ENCODE data around the gene SLCO6A1. TPM values are rescaled to one million over a fixed set of nuclear protein-coding genes. Genes with fewer than 3 reads are reported as not detected.
"Not testable (repeated sequence)": the region's sequence is repeated elsewhere in the genome, so short reads cannot be mapped to it uniquely, and the experiment has no call there.

Gene SLCO6A1, protein sequence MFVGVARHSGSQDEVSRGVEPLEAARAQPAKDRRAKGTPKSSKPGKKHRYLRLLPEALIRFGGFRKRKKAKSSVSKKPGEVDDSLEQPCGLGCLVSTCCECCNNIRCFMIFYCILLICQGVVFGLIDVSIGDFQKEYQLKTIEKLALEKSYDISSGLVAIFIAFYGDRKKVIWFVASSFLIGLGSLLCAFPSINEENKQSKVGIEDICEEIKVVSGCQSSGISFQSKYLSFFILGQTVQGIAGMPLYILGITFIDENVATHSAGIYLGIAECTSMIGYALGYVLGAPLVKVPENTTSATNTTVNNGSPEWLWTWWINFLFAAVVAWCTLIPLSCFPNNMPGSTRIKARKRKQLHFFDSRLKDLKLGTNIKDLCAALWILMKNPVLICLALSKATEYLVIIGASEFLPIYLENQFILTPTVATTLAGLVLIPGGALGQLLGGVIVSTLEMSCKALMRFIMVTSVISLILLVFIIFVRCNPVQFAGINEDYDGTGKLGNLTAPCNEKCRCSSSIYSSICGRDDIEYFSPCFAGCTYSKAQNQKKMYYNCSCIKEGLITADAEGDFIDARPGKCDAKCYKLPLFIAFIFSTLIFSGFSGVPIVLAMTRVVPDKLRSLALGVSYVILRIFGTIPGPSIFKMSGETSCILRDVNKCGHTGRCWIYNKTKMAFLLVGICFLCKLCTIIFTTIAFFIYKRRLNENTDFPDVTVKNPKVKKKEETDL
- not detected in 2 replicates for total RNA-seq (2014; rRNA removed; shearing (Covaris generic))

DNA sequence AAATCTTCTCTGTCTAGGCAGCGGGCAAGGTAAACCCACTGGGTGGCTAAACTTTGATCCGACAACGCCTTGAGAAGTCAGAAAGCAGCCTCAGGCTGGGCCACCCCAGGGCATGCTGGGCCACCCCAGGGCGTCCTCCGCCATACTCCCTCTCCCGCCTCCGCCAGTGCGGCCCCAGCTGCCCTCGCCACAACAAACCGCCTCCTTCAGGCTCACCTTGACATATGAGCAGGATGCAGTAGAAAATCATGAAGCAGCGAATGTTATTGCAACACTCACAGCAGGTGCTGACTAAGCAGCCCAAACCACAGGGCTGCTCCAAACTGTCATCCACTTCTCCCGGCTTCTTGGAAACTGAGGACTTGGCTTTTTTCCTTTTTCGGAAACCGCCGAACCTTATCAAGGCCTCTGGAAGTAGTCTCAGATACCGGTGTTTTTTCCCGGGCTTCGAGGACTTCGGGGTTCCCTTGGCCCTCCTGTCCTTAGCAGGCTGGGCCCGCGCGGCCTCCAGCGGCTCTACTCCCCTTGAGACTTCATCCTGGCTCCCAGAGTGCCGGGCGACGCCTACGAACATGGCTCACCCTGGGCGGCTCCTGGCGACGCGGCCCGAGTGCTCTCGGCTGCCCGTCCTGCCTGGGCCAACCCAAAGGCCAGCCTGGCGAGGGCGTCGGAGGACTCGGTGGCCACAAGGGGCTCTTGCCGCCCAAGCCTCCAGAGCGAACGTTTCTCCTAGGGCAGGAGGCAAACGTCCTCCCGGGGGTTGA, at the start of gene SLCO6A1:
Gene SLCO6A1 (minus strand): TSS at position 731 of the 764 bp plus-strand sequence. CDS start 157 bp downstream, at position 574.
- no peak for DNase-seq (ENCODE audit: low spot score)

DNA sequence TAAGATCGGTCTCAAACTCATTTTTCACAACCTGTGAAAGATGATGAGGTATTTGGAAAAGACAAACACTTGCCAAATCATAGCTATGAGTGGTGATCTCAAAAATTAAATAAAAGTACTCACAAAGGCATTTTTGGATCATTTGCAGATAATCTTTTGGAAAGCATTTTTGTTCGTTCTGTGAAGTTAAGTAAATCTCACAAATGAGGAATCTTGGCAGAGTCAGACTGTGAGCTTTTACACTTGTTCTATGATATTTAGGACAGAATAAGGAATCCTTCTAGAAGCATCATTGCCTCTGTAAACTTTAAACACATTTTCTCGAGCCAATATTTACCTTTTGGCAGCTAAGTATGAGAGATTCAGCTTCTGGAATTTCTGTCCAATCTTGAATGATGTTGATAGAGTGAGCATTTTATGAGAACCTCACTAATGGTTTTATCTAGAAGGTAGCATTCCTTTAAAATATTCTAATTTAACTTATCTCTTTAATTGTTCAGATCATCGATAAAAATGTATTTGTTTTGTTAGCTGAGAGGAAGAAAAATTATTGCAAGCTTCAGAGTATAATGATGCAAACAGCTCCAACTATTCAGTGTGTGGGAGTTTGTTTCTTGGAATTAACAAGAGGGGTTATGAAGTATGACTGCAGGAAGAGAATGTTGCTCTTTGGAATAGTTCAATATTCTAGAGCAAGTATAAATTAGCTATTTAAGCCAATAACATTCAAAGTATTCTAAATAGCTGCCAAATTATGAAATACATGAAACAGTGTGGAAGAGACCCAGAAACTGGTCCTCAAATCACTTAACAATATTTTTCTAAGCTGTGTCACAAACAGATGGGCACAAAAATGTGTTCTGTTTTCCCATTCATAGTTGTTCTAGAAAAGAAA, 48.6 kb upstream of the SLCO6A1 start:
- DNase-seq (ENCODE audit: low spot score) = no peak

DNA sequence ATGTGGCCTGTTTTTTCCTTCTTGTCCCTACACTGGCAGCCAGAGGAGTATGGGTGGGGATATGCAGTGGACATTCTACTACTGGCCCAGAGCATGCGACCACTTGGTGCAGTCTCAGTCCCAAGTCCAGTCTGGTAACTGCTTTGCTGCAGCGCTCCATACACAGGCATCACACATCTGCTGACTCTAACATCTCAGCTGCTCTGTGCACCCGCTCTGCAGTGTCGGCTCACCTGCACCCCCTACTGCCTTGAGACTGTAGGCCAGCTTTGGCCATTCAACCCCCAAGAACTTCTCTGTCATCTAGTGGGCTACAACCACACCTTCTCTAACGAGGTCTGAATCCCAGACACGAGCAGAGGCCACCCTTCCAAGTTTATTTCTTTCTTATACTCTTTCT, 46.4 kb upstream of the SLCO6A1 start:
- DNase-seq (ENCODE audit: low spot score) = peak; percentile 46

DNA sequence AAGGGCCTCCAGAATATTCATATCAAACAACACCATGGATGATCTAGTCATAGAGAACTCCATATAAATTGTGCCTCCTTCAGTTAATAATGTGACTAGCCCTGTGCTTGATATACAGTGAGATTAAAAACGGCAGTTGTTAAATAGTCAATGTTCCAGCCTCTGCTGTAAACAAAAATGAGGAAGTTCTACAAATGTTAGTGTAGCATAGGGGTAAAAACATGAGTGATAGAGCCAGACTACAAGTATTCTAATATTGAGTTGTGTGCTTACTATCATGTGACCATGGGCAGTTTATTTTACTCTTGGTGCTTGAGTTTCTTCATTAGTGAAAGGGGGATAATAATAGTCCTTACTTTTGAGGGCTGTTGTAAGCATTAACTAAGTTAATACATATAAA, 43.3 kb upstream of the SLCO6A1 start:
- DNase-seq (ENCODE audit: low spot score) = no peak

DNA sequence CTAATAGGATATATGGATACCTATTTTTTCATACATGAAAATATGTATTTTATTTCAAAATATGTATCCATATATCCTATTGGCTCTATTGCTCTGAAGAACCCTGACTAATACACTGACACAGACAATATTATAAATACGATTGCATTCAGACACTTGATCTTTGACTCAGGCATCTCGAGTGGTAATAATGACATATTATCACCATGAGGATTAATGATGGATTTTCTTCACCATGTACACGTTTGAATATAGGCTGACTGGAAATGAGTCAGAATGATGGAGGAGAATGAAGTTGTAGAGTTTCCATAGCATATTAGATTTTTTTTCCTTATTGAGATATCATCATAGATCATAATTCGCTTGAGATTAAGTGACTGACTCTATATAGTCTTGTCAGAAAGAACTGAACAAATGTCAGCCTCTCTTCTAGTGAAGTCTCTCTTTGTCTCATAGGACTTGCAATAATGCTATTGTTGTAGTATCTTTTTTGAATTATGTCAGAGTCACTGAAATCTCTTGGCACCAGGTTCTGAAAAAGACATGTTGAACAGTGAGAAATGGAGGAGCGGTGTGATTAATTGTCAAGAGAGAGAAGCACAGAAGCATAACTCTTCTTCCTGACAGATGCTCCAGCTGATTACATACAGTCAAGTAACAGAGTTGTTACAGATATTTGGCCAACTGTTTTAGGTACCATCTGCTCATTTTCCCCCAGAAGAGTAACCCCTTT, 41.4 kb upstream of the SLCO6A1 start:
- DNase-seq (ENCODE audit: low spot score) = no peak

DNA sequence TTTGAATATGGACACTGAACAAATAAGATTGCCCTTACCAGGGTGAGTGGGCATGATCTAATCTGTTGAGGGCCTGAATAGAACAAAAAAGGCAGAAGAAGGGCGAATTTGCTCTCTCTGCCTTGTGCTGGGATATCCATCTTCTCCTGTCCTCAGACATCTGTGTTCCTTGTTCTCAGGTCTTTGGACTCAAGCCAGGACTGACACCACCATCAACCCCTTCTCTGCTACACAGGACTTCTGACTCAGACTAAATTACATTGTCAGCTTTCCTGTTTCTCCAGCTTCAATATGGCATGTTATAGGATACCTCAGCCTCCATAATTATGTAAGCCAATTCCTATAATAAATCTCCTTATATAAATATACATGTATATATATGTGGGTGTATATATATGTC, 40.8 kb upstream of the SLCO6A1 start:
- no peak for DNase-seq (ENCODE audit: low spot score)

DNA sequence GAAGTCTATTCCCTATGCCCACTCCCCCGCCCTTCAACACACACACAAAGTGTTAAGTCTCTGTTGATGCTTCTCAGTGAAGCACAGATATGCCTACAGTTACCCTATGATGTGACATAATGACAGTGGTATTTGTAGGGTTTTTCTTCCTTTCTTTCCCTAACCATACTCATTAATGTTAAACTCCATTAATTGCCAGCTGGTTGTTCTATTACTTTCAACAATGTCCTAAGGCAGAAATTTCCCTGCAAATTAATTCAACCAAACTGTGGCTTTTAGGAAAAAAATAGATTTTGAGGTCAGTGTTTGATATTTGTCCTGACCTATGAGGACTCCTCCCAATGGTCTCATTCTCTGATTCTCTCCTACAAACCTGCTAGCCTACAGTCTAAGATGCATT, 38.2 kb upstream of the SLCO6A1 start:
- DNase-seq (ENCODE audit: low spot score) = no peak

DNA sequence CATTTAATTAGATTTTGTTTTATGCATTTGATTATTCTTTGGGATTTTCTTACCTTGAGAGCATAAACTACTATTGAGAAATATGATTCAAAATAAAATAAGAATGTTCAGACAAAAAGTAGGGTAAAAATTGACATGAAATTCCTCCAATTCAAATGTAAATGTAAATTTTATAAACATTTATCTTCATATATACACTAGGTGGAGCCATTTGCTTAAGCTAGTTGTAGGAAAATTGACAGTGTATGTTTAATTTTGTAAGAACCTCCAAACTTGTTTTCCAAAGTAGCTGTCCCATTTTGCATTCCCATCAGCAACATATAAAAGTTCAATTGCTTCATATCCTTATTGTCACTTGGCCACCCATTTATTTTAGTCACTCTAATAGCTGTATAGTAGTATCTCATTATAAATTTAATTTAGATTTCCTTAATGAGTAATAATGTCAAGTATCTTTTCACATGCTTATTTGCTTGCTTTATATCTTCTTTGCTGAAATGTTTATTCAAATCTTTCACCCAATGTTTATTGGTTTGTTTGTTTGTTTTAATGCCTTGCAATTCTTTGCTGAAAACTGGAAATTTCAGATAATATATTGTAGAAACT, 37.6 kb upstream of the SLCO6A1 start:
- peak; percentile 17 for DNase-seq (ENCODE audit: low spot score)

DNA sequence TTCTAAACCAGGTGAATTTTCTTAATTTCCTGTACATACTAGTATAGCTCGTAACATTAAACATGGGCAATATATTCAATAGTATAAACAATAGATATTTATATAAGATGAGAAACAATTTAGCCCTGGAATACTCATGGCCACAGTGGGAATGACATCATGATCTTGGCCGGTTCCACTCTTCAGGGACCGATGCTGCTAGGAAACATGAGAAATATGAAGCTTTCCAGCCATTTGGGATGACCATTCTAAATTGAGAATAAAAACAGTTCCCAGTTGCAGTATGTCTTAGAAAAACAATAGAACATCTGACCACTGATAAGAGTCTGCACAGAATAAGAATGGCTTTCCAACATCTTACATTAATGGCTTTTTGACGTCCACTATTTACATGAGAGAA, 33.3 kb upstream of the SLCO6A1 start:
- DNase-seq (ENCODE audit: low spot score) = no peak

DNA sequence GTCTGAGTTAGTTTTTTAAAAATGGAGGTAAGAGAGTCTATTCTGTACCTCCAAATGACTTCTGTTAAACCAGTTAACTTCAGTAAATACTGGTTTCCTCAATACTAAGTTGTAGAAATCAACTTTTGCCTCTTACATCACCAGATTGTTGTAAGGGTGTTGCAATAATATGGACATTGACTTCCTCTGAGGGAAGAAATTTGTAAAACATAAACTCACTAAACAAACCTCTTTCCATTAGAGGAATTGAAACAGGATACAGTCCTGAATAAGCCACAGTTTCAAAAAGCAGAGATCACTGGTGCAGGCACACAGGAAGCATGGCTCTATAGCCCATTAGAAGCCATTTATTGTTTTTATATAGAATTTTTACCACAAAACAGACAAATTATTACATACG, 32.7 kb upstream of the SLCO6A1 start:
- peak; percentile 19 for DNase-seq (ENCODE audit: low spot score)

DNA sequence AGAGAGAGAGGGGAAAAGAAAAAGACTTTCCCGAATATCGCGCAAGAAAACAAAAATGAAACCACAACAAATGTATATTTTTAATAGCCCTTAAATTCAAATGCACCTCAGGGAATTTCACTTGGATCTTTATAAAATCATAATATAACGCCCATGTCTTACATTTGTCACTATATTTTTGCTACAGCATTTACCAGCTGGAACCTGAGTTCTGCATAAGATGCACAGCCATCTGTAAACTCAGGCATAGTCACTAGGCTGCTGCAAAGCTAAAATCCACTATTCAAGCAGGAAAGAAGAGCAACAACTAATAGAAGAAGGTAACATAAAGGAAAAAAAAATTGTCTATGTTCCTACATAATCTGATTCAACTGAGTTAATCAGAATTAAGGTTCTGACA, 30.6 kb upstream of the SLCO6A1 start:
- no peak for DNase-seq (ENCODE audit: low spot score)

DNA sequence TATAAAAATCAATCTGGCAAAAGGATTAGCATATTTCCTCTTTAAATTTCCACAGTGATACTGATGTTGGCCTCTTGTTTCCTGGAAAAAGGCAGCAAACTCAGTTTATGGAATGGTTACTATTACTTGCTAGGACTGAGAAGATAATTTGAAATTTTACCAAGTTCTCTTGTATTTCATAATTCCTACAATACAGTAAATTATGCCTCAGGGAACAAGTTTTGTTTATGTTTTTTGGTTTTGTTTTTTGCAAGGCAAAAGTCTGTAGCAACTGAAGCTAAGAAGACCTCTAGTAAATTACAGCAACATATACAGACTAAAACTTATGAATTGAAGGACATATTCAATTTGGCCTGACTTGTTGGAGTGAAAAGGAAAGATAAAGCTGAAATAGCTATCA, 30.2 kb upstream of the SLCO6A1 start:
- DNase-seq (ENCODE audit: low spot score) = no peak

DNA sequence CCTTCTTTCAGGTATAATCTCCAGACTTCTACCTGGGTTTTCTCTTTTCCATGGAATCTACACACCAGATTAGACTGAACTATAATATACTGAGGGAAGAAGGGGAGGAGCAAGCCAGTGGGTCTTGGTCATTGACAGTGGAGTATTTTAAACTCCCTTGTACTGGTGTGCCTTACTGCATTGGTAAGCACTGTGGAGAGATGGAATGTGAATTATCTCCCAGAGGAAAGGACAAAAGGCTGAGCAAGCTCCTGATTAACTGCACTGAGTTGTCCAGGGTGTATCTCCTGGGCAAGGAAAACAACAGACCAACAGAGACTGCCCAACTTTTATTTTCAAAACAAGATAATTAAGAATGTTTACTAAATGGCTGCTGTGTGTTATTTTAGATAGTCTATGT, 29.8 kb upstream of the SLCO6A1 start:
- no peak for DNase-seq (ENCODE audit: low spot score)

DNA sequence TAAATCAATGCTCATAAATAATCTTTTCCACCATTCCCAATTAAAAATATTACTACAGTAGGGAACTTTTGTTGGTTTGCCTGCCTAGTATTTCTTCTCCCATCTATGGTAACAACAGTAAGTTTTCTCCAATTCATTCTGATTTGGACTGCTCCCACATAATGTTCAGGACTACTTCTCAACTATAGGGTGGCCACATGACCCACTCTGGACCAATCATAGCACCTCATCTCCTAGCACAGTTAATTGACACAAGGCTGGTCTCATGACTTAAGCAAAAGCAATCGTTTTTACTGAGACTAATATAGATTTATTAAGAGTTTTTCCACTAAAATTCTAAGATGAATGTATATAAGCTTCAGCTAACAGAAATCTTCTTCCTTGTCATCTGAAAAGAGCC, 28.7 kb upstream of the SLCO6A1 start:
- DNase-seq (ENCODE audit: low spot score) = no peak

DNA sequence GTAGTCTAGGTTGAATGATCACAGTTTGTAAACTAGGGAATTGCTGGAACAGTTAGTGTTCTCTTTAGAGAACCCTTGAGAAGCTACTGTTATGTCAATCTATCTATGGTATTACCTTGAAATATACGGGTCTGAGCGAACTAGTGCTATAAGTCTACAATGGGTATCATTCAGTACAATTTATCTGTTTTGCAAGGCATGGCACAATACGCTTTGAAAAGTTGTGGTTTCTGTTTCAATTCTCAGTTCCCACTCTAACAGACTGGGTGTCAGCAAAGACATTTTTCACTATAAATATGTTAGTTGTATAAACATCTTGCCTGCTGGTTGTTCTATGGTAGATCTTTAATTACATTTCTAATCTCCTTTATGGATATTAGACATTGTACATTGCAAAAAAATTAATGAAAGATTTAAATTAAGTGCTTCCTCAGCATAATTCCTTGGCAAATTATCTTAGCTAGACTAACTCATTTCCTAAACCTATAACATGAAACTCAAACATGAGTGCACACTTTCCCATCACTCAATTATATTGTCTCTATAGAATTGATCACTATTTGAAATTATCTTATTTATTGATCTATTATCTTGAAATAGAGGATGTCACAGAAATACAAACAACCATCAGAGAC, 24.9 kb upstream of the SLCO6A1 start:
- no peak for DNase-seq (ENCODE audit: low spot score)

DNA sequence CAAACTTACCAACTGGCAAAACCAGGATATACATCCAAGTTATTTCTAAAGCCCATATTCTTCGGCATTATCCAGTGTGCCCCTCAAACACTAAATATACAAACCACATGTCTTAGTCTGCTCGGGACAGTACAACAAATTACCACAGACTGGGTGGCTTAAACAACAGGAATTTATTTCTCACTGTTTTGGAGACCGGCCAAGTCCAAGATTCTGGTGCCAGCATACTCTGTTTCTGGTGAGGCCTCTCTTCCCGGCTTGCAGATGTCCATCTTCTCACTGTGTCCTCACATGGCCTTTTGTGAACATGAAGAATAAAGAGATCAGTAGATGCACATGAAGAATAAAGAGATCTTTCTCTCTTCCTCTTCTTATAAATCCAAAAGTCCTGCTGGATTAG, 12.9 kb upstream of the SLCO6A1 start:
- peak; percentile 58 for DNase-seq (ENCODE audit: low spot score)

DNA sequence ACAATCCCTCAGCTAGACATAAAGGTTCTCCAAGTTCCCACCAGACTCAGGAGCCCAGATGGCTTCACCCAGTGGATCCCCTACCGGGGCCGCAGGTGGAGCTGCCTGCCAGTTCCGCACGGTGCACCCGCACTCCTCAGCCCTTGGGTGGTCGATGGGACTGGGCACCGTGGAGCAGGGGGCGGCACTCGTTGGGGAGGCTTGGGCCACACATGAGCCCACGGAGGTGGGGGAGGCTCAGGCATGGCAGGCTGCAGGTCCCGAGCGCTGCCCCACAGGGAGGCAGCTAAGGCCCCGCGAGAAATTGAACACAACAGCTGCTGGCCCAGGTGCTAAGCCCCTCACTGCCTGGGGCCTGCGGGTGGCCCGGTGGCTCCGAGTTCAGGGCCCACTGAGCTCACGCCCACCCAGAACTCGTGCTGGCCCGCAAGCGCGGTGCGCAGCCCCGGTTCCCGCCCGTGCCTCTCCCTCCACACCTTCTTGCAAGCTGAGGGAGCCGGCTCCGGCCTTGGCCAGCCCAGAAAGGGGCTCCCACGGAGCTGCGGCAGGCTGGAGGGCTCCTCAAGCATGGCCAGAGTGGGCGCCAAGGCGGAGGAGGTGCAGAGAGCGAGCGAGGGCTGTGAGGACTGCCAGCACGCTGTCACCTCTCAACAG, 7.4 kb downstream of the SLCO6A1 start:
- DNase-seq (ENCODE audit: low spot score) = not testable (repeated sequence)

DNA sequence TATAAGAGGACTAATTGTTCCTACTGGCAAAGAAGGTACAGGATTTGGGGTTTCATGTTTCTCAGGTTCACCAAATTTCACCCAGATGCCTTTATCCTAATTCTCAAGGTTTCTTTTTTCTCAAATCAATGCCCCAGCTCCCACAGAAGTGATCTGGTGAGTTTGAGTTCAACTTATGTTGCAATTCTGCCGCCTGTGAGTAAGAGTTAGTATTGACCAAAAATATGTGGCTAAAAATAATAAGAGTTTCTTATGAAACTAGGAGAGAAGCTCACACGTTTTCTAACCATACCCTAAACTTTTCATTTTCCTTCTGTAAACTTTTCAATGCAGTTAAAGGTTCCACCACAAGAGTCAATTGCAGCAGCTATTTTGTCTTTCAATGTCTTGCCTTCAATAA, 15.1 kb downstream of the SLCO6A1 start:
- DNase-seq (ENCODE audit: low spot score) = no peak

DNA sequence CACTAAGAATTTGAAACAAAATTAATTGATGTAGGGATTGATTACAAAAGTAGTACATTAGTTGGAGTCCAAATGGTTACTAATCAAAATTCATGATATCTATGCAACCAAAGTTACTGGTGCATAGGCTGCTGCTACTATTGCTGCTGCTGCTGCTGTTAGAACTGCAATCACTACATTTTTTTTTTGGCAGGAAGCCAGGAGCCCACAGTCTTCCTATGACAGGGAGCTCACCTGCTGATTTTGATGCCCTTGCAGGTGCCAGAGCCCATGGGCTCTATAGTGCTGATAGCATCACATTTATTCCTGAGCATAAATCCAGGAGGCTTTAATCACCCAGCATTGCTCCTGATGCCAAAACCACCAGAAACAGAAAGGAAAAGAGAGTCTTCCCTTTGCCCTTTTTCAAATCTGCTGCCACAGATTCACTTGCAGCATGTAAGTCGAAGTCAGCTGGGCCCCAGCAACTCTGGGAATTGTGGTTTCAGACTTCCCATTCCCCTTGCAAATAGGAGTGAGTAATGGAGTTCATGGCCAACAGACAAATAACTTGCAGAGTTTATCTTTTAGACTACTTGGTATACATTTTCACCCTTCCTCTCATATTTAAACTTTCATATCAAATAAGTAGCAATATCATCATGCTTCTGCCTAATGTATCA, 17.6 kb downstream of the SLCO6A1 start:
- peak; percentile 35 for DNase-seq (ENCODE audit: low spot score)
